ENCODE data around the gene PPP3R1.

GRCh38 chr2:68134554-68134953 lies 117.8 kb downstream of the PPP3R1 start:
- TF ChIP-seq CTCF (IDR thresholded peaks at IDR 0.05) (no peak), POLR2A (IDR thresholded peaks at IDR 0.05) (no peak), EP300 (IDR thresholded peaks at IDR 0.05) (no peak)
